ENCODE results near the gene GRIK4.

Gene GRIK4

DNA sequence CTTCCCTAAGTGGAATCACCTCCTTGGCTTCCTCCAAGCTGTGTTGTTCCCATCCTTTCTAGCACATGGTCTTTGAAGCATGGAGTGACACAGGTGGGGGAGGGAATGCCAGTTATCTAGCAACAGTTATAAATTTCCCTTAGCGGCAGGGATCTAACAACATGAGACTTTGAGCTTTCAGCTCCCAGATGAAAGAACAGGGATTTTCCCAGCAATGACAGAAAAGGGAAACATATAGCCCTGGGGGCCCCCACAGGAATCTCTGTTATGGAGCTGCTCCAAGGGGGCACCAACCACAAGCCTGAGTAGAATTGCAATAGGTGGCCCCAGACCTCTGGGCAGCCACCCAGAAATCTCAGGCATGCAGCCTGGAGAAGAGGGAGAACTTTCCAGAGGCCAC, 163.0 kb downstream of the GRIK4 start:
- no peak for ATAC-seq (replicated peaks)
- Mint-ChIP-seq H3K9me3 (no peaks in the 10 kb centered on the region), H3K36me3 (ENCODE audit: insufficient read depth) (no peaks in the 10 kb centered on the region), H3K4me3 (no peak overlapping the region), H3K27me3 (peaks cover 33 to 55% of the 10 kb centered on the region in 2 donors), H3K4me1 (ENCODE audit: low read depth in 2 of 2) (peaks cover 0 to 6% of the 10 kb centered on the region in 2 donors), H3K27ac (no peak overlapping the region)
- no peak for DNase-seq

DNA sequence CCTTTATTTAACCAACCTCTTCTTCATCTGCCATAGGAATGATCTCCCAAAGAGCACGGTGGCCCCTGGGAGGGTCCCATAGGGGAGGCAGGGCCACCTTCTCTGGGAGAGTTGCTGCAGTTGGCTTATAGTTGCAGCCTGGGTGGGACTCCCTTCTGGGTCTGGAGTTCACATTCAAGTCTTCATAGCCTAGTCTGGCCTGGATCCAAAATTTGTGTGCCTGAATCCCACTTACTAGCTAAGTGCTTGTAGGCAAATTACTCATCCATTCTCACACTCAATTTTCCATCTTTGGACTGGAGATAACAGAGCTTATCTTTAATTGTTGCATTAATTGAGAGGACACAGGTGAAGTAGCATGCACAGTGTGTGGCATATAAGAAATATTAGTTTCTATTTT, 163.6 kb downstream of the GRIK4 start:
- DNase-seq (no peak), ATAC-seq (replicated peaks) (no peak)
- no peaks in the 10 kb centered on the region for H3K9me3 Mint-ChIP-seq
- H3K36me3 Mint-ChIP-seq (ENCODE audit: insufficient read depth), result no peaks in the 10 kb centered on the region
- H3K4me3 Mint-ChIP-seq, result no peak overlapping the region
- peaks cover 0 to 6% of the 10 kb centered on the region in 2 donors for H3K4me1 Mint-ChIP-seq (ENCODE audit: low read depth in 2 of 2)
- H3K27me3 Mint-ChIP-seq, result peaks cover 33 to 61% of the 10 kb centered on the region in 2 donors
- H3K27ac Mint-ChIP-seq, result no peak overlapping the region

DNA sequence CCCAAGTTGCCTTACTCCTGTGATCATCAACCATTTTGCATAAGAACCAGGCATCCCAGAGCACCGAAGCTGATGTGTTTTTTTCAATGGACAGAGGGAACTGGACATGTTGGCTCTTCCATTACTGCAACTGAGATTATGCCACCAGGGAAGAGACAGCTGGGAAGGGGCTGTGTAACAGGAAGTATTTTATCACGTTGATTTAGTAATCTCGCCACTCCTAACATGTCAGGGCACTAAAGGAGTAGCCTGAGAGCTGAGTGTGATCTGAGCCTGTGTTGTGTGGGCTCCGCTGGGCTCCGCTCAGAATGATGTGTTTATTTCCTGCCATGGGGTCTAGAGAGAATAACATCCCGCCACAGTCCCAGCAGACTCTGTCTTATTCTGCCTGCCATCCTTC, 165.4 kb downstream of the GRIK4 start:
- no peak overlapping the region for H3K27ac Mint-ChIP-seq
- H3K27me3 Mint-ChIP-seq, result peaks cover 33 to 79% of the 10 kb centered on the region in 2 donors
- no peak for DNase-seq
- H3K4me1 Mint-ChIP-seq (ENCODE audit: low read depth in 2 of 2), result peaks cover 0 to 6% of the 10 kb centered on the region in 2 donors
- no peak for ATAC-seq (replicated peaks)
- no peak overlapping the region for H3K4me3 Mint-ChIP-seq
- no peaks in the 10 kb centered on the region for H3K36me3 Mint-ChIP-seq (ENCODE audit: insufficient read depth)
- no peaks in the 10 kb centered on the region for H3K9me3 Mint-ChIP-seq

DNA sequence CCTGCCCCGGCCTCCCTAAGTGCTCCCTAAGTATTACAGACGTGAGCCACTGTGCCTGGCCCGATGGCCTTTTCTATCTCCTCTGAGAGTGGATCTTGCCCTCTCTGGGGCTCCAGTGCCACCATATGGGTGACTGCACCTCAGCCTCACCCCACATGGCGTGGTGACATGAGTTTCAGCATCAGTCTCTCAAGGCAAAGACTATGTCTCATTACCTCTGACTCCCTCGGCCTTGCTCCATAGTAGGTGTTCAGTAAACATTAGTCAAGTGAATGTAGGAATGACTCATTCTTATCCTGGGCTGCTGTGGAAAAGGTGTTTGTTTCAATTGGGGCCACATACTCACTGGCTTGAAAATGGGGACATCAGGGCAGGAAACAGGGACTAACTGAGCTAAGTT, 168.8 kb downstream of the GRIK4 start:
- DNase-seq (no peak), ATAC-seq (replicated peaks) (no peak)
- Mint-ChIP-seq H3K27me3 (peaks cover 19 to 75% of the 10 kb centered on the region in 2 donors), H3K4me1 (ENCODE audit: low read depth in 2 of 2) (peaks cover 0 to 6% of the 10 kb centered on the region in 2 donors), H3K9me3 (no peaks in the 10 kb centered on the region), H3K27ac (no peak overlapping the region), H3K36me3 (ENCODE audit: insufficient read depth) (no peaks in the 10 kb centered on the region), H3K4me3 (no peak overlapping the region)

DNA sequence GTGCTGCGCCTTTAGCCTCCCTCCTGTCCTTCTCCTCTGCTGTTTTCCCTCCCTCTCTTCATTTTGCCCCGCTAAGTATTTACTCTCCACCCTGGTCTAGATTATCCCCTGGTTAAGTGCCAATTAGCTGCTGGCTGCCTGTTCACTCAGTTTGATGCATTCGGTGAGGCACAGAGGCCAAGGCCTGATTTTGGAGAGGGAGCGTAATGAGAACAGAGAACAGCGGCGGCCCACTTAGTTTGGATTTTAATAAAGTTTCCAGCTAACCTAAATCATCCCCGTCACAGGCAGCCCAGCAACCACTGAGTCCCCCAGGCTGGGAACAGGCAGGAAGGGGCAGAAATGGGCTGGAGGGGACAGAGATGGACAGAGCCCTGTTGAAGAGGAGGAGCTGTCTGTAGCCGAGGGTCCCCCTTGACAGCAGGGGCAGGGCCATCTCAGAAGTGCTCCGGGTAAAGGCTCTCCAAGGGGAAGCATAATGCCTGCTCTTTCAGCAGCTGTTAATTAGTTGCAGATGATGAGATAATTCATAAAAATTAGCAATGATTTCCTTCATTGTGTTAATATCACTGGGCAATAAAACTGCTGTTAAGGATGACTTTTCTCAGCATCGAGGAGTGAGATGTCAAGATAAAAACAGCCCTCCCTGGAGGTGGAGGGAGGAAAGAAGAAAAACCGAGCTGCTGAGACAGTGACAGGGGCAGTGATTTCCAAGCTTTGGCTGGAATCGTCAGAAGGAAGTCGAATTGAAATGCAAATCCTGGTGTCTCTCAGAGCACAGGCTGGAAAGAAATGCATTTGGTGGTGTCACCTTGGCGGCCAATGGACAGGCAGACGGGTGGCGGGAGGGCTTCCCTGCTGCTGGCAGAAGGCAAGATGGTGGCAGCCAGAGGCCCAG, 170.1 kb downstream of the GRIK4 start:
- H3K4me3 Mint-ChIP-seq, result no peak overlapping the region
- H3K36me3 Mint-ChIP-seq (ENCODE audit: insufficient read depth), result no peaks in the 10 kb centered on the region
- no peak overlapping the region for H3K27ac Mint-ChIP-seq
- H3K27me3 Mint-ChIP-seq, result peaks cover 12 to 78% of the 10 kb centered on the region in 2 donors
- H3K9me3 Mint-ChIP-seq, result no peaks in the 10 kb centered on the region
- no peak for DNase-seq
- ATAC-seq (replicated peaks), result no peak
- peaks cover 0 to 6% of the 10 kb centered on the region in 2 donors for H3K4me1 Mint-ChIP-seq (ENCODE audit: low read depth in 2 of 2)

DNA sequence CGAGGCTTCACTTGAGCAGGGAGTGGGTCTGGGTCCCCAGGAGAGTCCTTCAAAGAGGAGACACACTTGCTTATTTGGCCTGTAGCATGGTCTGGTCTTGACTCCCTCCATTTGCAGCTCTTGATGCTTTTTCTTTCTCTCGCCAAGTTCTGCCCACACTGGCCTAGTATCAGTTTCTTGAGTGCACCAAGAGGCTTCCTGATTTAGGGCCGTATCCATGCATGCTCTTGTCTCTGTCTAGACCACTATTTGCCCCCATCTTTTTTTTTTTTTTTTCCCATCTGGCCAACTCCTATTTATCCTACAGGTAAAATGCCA, 170.7 kb downstream of the GRIK4 start:
- H3K9me3 Mint-ChIP-seq, result no peaks in the 10 kb centered on the region
- ATAC-seq (replicated peaks), result no peak
- H3K36me3 Mint-ChIP-seq (ENCODE audit: insufficient read depth), result no peaks in the 10 kb centered on the region
- no peak for DNase-seq
- H3K4me3 Mint-ChIP-seq, result no peak overlapping the region
- peaks cover 0 to 2% of the 10 kb centered on the region in 2 donors for H3K4me1 Mint-ChIP-seq (ENCODE audit: low read depth in 2 of 2)
- peaks cover 9 to 72% of the 10 kb centered on the region in 2 donors for H3K27me3 Mint-ChIP-seq
- no peak overlapping the region for H3K27ac Mint-ChIP-seq

DNA sequence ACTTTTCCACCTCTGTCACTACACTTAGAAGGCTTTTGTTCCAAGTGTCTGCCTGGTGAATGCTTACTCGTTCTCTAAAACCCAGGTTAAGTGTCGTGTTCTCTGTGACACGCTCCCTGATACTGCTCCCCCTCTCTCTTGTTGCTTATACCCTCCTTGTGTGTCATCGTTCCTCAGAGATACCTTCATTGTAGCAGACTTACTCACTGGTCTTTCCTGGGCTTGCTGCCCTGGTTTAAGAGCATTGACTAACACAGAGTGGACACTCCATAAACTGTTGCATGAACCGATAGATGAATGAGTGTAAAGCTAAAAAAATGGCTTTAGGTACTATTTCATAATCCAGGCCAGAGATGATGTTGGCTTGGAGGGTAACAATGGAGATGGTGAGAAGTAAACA, 171.3 kb downstream of the GRIK4 start:
- H3K27me3 Mint-ChIP-seq, result peaks cover 9 to 67% of the 10 kb centered on the region in 2 donors
- H3K9me3 Mint-ChIP-seq, result no peaks in the 10 kb centered on the region
- no peak for DNase-seq
- no peak overlapping the region for H3K27ac Mint-ChIP-seq
- no peak overlapping the region for H3K4me3 Mint-ChIP-seq
- ATAC-seq (replicated peaks), result no peak
- peaks cover 0 to under 1% of the 10 kb centered on the region in 2 donors for H3K4me1 Mint-ChIP-seq (ENCODE audit: low read depth in 2 of 2)
- H3K36me3 Mint-ChIP-seq (ENCODE audit: insufficient read depth), result no peaks in the 10 kb centered on the region

DNA sequence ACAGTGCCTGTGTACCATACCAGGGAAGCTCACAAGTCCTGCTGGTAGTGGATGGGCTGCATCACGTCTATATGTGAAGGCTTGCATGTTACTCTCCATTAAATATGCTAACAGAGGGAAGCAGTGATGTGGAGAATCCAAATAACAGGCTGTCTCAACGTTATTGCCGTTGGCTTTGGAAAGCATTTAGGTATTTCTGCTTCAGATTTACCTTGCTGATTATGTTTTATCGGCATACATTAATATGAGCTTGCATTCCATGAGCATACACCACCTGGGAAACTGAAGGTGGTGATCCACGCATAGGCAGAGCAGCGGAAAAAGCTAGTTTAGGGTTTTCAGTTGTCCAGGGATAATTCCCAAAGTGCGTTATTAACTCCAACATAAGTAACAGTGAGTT, 175.0 kb downstream of the GRIK4 start:
- Mint-ChIP-seq H3K4me3 (no peak overlapping the region), H3K27me3 (peaks cover 24 to 64% of the 10 kb centered on the region in 2 donors), H3K9me3 (no peaks in the 10 kb centered on the region), H3K36me3 (ENCODE audit: insufficient read depth) (no peaks in the 10 kb centered on the region), H3K27ac (no peak overlapping the region), H3K4me1 (ENCODE audit: low read depth in 2 of 2) (peaks cover 0 to 6% of the 10 kb centered on the region in 2 donors)
- no peak for ATAC-seq (replicated peaks)
- DNase-seq, result no peak

DNA sequence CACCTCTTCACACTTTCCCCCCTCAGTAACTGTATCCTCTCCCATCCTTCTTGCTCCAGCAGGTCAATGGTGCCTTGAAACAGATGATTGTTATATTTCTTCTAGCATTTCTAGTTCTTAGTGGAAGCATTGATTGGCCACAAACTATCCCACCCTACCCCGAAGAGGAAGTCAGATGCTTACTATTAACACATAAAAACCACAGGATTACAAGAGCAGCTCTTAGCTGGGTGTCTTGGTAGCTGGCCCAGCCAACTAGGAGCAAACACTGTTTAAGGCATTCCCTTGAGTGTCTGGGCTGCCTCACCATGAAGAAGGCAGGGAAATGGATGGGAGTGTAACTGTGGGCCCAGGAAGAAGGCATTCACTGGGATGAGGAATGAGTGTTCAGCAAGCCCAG, 176.6 kb downstream of the GRIK4 start:
- ATAC-seq (replicated peaks) (no peak), DNase-seq (no peak)
- no peak overlapping the region for H3K27ac Mint-ChIP-seq
- H3K4me3 Mint-ChIP-seq, result peak overlapping the region in 1 of 2 donors; percentile 12
- H3K9me3 Mint-ChIP-seq, result no peaks in the 10 kb centered on the region
- peaks cover 0 to 6% of the 10 kb centered on the region in 2 donors for H3K4me1 Mint-ChIP-seq (ENCODE audit: low read depth in 2 of 2)
- no peaks in the 10 kb centered on the region for H3K36me3 Mint-ChIP-seq (ENCODE audit: insufficient read depth)
- peaks cover 24 to 62% of the 10 kb centered on the region in 2 donors for H3K27me3 Mint-ChIP-seq

DNA sequence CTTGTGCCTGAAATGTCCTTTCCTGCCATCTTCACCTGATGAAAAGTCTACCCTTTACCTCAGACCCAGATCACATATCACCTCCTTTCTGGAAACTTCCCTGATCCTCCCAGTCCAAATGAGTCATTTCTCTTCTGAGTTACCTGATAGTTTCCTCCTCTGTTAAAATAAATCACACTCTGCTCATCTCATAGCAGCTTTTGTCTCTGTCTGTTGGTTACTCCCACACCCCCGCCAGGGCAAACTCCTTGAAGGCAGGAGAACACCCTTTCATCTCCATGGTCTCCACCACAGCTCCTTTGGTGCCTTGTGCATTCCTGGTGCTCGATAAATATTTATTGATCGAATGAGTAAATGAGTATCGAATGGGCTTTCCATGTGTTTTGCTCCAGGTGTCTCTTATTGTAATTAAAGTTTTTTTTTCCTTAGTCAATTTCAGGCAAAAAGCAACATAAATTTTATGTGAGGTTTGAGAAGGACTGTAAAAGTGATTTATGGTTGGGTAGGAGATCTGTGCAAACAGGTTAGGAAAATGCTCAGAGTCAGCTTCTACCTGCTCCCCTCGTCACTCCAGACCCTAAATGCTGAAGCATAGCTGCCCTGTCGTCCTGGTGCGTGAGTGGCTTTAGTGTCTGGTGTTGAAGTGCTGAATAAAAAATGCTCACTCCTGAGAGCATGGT, 178.2 kb downstream of the GRIK4 start:
- ATAC-seq (replicated peaks), result no peak
- no peaks in the 10 kb centered on the region for H3K36me3 Mint-ChIP-seq (ENCODE audit: insufficient read depth)
- peaks cover 0 to 6% of the 10 kb centered on the region in 2 donors for H3K4me1 Mint-ChIP-seq (ENCODE audit: low read depth in 2 of 2)
- no peaks in the 10 kb centered on the region for H3K9me3 Mint-ChIP-seq
- DNase-seq, result no peak
- no peak overlapping the region for H3K27ac Mint-ChIP-seq
- H3K4me3 Mint-ChIP-seq, result no peak overlapping the region
- peaks cover 29 to 66% of the 10 kb centered on the region in 2 donors for H3K27me3 Mint-ChIP-seq

DNA sequence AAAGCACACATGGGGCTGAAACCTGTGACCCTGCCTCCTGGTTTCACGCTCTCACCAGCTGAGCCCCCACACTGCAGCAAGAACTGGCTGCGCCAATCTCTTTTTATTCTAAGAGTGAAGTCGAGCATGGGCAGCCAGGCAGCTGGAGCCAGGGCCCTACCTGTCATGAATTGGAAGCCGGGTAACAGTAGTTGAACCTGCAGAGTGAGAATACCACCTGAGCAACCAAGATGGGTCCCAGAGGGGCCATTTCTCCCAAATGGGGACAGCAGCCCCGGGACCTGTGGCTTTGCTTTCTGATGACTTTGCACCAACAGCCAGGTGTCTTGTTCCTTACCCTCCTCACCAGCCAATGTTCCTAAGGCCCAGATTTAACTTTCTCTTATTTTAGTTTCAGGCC, 178.9 kb downstream of the GRIK4 start:
- DNase-seq (no peak), ATAC-seq (replicated peaks) (no peak)
- H3K9me3 Mint-ChIP-seq, result no peaks in the 10 kb centered on the region
- no peak overlapping the region for H3K4me3 Mint-ChIP-seq
- H3K36me3 Mint-ChIP-seq (ENCODE audit: insufficient read depth), result no peaks in the 10 kb centered on the region
- no peak overlapping the region for H3K27ac Mint-ChIP-seq
- H3K4me1 Mint-ChIP-seq (ENCODE audit: low read depth in 2 of 2), result peaks cover 0 to 6% of the 10 kb centered on the region in 2 donors
- H3K27me3 Mint-ChIP-seq, result peaks cover 29 to 71% of the 10 kb centered on the region in 2 donors

DNA sequence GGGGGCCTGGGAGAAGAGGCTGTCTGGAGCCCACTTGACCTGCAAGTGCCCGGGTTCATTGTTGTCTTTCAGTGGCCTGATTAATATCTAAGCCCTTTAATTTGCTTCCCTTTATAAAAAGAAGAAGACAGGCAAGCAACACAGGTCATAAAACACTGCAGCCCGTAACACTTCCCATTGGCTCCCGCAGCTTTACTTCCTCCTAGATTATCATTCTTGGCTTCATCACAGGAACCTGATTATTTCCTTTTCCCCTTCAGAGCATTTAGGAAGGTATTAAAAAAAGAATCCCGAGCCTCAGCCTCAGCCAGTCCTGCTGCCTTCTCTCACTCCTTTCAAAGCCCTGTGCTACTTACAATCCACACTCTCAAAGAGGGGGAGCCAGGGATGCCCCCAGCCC, 183.2 kb downstream of the GRIK4 start:
- Mint-ChIP-seq H3K4me1 (ENCODE audit: low read depth in 2 of 2) (no peaks in the 10 kb centered on the region), H3K9me3 (no peaks in the 10 kb centered on the region), H3K27me3 (peaks cover 22 to 75% of the 10 kb centered on the region in 2 donors), H3K4me3 (no peak overlapping the region), H3K36me3 (ENCODE audit: insufficient read depth) (no peaks in the 10 kb centered on the region), H3K27ac (no peak overlapping the region)
- no peak for ATAC-seq (replicated peaks)
- DNase-seq, result no peak

DNA sequence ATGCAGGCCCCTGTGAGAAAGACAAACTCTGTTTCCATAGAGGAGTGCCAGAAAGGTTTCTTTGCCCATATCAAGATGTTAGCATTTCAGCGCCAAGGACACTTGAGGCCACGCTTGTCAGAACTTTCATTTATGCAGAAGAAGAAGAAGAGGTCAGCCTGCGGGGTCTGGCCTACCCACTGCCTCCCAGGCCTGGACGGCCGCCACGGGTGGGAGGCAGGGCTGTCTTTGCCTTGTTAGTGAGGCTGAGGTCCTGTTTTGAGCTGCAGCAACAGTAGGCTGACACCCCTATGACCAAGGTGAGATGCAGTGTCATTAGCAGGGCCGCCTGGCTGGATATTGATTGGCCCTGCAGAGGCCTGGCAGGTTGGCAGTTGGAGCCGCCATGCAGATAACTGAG, 183.9 kb downstream of the GRIK4 start:
- Mint-ChIP-seq H3K36me3 (ENCODE audit: insufficient read depth) (no peaks in the 10 kb centered on the region), H3K27me3 (peaks cover 22 to 68% of the 10 kb centered on the region in 2 donors), H3K4me3 (no peak overlapping the region), H3K27ac (no peak overlapping the region), H3K4me1 (ENCODE audit: low read depth in 2 of 2) (no peaks in the 10 kb centered on the region), H3K9me3 (no peaks in the 10 kb centered on the region)
- DNase-seq (no peak), ATAC-seq (replicated peaks) (no peak)

DNA sequence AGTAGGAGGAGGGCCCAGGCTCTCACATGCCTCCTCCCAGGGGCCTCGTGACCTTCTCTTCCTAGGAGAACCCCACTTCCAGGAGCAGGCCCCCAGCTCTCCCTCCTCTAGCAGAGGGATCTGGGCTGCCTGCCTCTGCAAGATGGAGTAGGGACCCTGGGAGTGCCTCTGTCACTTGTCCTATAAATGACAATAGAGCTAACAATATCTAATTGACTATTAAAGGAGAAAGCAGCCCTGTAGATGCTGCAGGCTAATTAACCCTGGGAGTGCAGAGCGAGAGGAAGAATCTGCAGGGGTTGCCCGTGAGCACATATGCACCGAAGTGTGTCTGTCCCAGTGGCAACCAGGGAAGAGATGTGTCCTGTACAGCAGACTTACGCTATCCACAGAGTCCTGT, 184.4 kb downstream of the GRIK4 start:
- H3K4me3 Mint-ChIP-seq, result no peak overlapping the region
- H3K27ac Mint-ChIP-seq, result no peak overlapping the region
- H3K36me3 Mint-ChIP-seq (ENCODE audit: insufficient read depth), result no peaks in the 10 kb centered on the region
- DNase-seq (no peak), ATAC-seq (replicated peaks) (no peak)
- peaks cover 19 to 62% of the 10 kb centered on the region in 2 donors for H3K27me3 Mint-ChIP-seq
- no peaks in the 10 kb centered on the region for H3K9me3 Mint-ChIP-seq
- H3K4me1 Mint-ChIP-seq (ENCODE audit: low read depth in 2 of 2), result no peaks in the 10 kb centered on the region
